ENCODE data around the gene TMA7. TPM values are rescaled to one million over a fixed set of nuclear protein-coding genes. Genes with fewer than 3 reads are reported as not detected.

TMA7 gene
- total and polyA plus RNA-seq, 2 of the 13 experiments (the other 11 are each of a cell fraction or from before 2014, with no cell fraction given): 100 to 486 TPM

DNA sequence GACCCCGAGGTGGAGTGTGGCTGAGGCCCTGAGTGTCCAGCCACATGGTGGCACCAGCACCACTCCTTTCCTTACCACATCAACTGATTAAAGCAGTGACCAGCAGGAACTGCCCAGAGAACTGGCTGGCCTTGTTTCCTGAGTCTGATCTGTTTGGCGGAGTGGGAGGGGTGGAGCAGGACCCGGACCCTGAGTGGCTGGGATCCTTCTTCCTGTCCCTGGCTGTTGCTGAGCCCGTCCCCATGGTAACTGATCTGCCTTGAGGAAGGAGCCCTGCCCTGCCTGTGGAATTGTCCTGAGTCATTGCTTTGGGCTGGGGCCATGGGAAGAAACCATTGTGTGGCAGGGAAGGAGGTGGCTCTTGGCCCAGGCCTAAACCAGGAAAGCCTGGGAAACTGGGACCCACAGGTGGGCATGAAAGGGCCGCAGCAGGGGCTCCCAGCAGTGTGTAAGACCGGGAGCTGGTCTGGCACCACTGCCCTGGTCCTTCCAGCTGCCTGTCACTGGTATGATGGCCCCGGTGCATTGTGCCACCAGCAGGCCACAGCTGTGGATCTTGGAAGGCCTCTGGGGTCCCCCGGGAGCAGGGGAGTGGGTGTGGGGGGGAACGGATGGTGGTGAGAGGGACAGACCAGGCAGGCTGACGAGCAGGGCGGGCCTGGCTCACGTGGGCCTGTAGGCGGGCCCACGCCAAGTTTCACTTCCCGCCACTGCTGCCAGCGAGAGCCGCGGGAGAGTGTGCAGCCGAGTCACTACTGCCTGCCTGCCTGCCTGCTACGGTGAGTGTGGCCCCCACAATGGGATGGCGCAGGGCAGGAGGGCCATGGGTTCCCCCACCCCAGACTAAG, 25.7 kb downstream of the TMA7 start (continued):
- TF ChIP-seq ZNF574 (CRISPR knock-in tag; IDR thresholded peaks at IDR 0.05) (peak; percentile 51), SNAPC4 (CRISPR knock-in tag; IDR thresholded peaks at IDR 0.05) (no peak), FOXC1 (CRISPR knock-in tag; IDR thresholded peaks at IDR 0.05; ENCODE audit: borderline replicate concordance) (no peak), HNRNPL (IDR thresholded peaks at IDR 0.05; ENCODE audit: low read depth, low read length) (0 out of 2 replicates have a peak, but pooled peaks have one; percentile 29), SSRP1 (CRISPR knock-in tag; IDR thresholded peaks at IDR 0.05) (no peak), TBX2 (CRISPR knock-in tag; IDR thresholded peaks at IDR 0.05; ENCODE audit: borderline replicate concordance) (peak; percentile 37; the same call in 1 of the 2 replicates), ZBTB38 (CRISPR knock-in tag; IDR thresholded peaks at IDR 0.05) (0 out of 2 replicates have a peak, but pooled peaks have one; percentile 36), ZNF678 (CRISPR knock-in tag; IDR thresholded peaks at IDR 0.05) (no peak), ELF4 (CRISPR knock-in tag; IDR thresholded peaks at IDR 0.05; ENCODE audit: borderline replicate concordance) (no peak), TFDP1 (CRISPR knock-in tag; IDR thresholded peaks at IDR 0.05; ENCODE audit: borderline replicate concordance) (no peak), ZZZ3 (CRISPR knock-in tag; IDR thresholded peaks at IDR 0.05; ENCODE audit: borderline replicate concordance) (no peak), SMARCC2 (IDR thresholded peaks at IDR 0.05) (no peak), ZNF704 (CRISPR knock-in tag; IDR thresholded peaks at IDR 0.05; ENCODE audit: borderline replicate concordance) (no peak)
- TF ChIP-seq, protein P1, sequence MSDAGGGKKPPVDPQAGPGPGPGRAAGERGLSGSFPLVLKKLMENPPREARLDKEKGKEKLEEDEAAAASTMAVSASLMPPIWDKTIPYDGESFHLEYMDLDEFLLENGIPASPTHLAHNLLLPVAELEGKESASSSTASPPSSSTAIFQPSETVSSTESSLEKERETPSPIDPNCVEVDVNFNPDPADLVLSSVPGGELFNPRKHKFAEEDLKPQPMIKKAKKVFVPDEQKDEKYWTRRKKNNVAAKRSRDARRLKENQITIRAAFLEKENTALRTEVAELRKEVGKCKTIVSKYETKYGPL (CRISPR knock-in tag; IDR thresholded peaks at IDR 0.05): no peak
- TF ChIP-seq, protein P2, sequence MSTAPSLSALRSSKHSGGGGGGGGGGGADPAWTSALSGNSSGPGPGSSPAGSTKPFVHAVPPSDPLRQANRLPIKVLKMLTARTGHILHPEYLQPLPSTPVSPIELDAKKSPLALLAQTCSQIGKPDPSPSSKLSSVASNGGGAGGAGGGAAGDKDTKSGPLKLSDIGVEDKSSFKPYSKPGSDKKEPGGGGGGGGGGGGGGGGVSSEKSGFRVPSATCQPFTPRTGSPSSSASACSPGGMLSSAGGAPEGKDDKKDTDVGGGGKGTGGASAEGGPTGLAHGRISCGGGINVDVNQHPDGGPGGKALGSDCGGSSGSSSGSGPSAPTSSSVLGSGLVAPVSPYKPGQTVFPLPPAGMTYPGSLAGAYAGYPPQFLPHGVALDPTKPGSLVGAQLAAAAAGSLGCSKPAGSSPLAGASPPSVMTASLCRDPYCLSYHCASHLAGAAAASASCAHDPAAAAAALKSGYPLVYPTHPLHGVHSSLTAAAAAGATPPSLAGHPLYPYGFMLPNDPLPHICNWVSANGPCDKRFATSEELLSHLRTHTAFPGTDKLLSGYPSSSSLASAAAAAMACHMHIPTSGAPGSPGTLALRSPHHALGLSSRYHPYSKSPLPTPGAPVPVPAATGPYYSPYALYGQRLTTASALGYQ (CRISPR knock-in tag; IDR thresholded peaks at IDR 0.05): no peak
